Neutrophil (primary cell): ENCODE measurements around the gene TNK2.

Experiments used
- H3K27ac ChIP-seq: fragments of 200-600 bp; sonication (generic); 2 replicates; pipeline ENCODE4 v1.5.1; 2016; ENCODE audit warnings: mild to moderate bottlenecking, moderate library complexity
- H3K27me3 ChIP-seq: fragments of 200-600 bp; sonication (generic); 2 replicates; pipeline ENCODE4 v1.6.0; 2016; ENCODE audit warnings: mild to moderate bottlenecking
- H3K36me3 ChIP-seq: fragments of 200-600 bp; sonication (generic); 2 replicates; pipeline ENCODE4 v1.5.1; 2017
- H3K4me1 ChIP-seq, 2 experiments: fragments of 200-600 bp in 1 of 2; sonication (generic) in 1 of 2; 1 replicate in 1 of 2; 2 replicates in 1 of 2; pipeline versions ENCODE4 v1.5.1 to v1.6.1; 2013 to 2016; ENCODE audit warnings: low read depth in 1 of 2, low read length in 1 of 2, mild to moderate bottlenecking in 1 of 2, moderate library complexity in 1 of 2; ENCODE audit not compliant: control insufficient read depth in 1 of 2, insufficient read depth in 1 of 2
- H3K4me3 ChIP-seq, 2 experiments: fragments of 200-600 bp in 1 of 2; sonication (generic) in 1 of 2; 1 replicate in 1 of 2; 2 replicates in 1 of 2; pipeline ENCODE4 v1.5.1; 2013 to 2016; ENCODE audit warnings: low read depth in 1 of 2, low read length in 1 of 2, mild to moderate bottlenecking in 1 of 2, moderate library complexity in 1 of 2
- H3K9me3 ChIP-seq: fragments of 200-600 bp; sonication (generic); 2 replicates; pipeline ENCODE4 v1.5.1; 2016
- TF ChIP-seq, protein P1 (sequence below): fragments of 200-600 bp; sonication (generic); IDR thresholded peaks from 2 replicates; pipeline ENCODE4 v1.5.1; 2016; ENCODE audit warnings: antibody characterized with exemption

The TNK2 gene

DNA sequence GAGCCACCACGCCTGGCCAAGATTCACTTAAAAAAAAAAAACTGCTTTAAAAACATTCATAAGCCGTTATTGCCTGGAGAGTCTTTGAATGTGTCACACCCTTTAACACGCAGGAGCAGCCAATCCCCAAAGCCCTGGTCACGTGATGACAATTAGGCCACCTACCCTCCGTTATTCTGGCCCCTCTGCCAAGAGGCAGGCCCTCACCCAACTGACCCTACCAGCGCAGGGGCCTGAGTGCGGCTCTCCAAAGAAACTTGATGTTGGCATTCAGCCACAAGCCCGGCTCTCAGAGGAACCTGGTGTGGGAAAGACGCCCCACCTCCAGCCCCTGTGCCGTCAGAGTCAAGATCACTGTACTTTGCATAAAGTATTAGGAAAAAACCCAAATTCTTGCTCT lies 85.1 kb downstream of the TNK2 start:
- H3K36me3 ChIP-seq, result no peaks in the 10 kb centered on the region
- no peaks in the 10 kb centered on the region for H3K9me3 ChIP-seq
- TF ChIP-seq, protein P1, sequence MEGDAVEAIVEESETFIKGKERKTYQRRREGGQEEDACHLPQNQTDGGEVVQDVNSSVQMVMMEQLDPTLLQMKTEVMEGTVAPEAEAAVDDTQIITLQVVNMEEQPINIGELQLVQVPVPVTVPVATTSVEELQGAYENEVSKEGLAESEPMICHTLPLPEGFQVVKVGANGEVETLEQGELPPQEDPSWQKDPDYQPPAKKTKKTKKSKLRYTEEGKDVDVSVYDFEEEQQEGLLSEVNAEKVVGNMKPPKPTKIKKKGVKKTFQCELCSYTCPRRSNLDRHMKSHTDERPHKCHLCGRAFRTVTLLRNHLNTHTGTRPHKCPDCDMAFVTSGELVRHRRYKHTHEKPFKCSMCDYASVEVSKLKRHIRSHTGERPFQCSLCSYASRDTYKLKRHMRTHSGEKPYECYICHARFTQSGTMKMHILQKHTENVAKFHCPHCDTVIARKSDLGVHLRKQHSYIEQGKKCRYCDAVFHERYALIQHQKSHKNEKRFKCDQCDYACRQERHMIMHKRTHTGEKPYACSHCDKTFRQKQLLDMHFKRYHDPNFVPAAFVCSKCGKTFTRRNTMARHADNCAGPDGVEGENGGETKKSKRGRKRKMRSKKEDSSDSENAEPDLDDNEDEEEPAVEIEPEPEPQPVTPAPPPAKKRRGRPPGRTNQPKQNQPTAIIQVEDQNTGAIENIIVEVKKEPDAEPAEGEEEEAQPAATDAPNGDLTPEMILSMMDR, result no peak
- no peaks in the 10 kb centered on the region for H3K27me3 ChIP-seq
- H3K4me3 ChIP-seq, result no peak overlapping the region
- no peaks in the 10 kb centered on the region for H3K4me1 ChIP-seq
- no peak overlapping the region for H3K27ac ChIP-seq

DNA sequence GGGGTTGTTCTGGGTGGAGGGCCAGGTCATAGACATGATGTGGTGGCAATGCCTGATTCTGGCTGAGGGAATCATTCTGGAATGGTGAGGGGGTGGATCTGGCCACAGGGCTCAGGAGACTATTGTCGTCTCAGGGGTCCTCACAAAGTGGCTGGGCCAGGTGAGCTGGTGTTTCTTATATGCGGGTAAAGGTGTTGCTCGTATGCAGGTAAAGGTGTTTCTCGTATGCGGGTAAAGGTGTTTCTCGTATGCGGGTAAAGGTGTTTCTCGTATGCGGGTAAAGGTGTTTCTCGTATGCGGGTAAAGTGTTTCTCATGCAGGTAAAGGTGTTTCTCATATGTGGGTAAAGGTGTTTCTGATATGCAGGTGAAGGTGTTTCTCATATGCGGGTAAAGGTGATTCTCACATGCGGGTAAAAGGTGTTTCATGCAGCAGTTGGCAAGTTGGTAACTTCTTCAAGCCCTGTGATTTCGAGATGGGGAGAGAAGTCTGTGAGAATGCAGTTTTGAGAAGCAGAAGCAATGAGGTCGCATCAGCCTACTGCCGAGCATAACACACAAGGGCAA lies 86.1 kb downstream of the TNK2 start:
- Histone ChIP-seq H3K27ac (no peak overlapping the region), H3K4me3 (no peak overlapping the region), H3K27me3 (no peaks in the 10 kb centered on the region), H3K9me3 (no peaks in the 10 kb centered on the region), H3K4me1 (no peaks in the 10 kb centered on the region), H3K36me3 (no peaks in the 10 kb centered on the region)
- TF ChIP-seq, protein P1, result no peak

DNA sequence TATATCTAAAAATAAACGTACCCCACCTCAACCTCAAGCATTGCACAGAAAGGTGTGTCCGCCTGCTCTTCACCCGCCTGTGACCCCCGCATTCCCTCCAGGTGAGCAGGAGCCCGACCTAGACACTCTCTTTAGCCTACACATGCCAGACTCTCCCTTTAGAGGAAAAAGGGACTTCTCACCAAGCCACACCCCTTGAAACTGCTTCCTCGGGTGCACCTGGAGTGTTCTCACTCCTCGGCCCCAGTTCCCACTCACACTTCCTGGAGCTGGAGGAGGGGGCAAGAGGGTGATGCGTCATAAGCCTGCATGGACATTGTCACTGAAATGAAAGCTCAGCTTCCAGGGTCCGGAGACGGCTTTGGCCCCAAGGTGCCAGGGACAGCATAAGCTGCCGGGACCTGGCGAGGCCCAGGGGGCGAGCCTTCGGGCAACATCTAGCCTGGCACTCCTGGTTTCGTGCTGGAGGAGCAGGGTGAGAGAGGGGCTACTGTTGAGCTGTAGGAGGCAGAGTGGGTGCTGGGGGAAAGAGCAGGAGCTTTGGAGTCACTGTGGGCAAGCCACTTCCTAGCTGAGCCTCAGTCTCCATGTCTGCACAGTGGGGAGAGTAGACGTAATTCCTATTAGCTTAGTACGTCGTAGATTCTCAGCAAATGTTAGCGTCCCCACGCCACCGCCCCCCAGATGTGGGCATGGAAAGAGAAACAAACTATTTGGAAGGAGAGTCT lies 86.8 kb downstream of the TNK2 start:
- Histone ChIP-seq H3K4me3 (no peak overlapping the region), H3K27ac (no peak overlapping the region), H3K9me3 (no peaks in the 10 kb centered on the region), H3K4me1 (no peaks in the 10 kb centered on the region), H3K27me3 (no peaks in the 10 kb centered on the region), H3K36me3 (no peaks in the 10 kb centered on the region)
- TF ChIP-seq, protein P1, result no peak

DNA sequence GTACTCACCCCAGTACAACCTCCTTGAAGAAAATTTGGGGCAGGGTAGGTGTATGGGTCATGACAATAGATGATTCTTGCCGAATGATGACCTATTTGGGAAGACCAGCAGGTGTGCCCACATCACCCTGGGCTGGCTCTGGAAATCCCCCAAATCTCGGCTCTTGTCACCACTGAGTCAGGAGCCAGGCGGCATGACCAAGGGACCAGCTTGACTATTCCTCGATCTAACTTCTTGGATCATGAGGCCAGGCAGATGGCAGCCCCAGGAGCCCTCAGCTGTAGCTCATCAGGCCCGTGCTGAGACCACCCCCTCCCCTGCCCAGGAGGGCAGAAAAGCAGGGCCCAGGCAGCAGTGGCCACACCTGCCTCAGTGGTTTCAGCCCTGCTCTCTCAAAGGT lies 87.5 kb downstream of the TNK2 start:
- Histone ChIP-seq H3K36me3 (no peaks in the 10 kb centered on the region), H3K9me3 (no peaks in the 10 kb centered on the region), H3K27ac (no peak overlapping the region), H3K27me3 (no peaks in the 10 kb centered on the region), H3K4me1 (no peaks in the 10 kb centered on the region), H3K4me3 (no peak overlapping the region)
- TF ChIP-seq, protein P1, result no peak

DNA sequence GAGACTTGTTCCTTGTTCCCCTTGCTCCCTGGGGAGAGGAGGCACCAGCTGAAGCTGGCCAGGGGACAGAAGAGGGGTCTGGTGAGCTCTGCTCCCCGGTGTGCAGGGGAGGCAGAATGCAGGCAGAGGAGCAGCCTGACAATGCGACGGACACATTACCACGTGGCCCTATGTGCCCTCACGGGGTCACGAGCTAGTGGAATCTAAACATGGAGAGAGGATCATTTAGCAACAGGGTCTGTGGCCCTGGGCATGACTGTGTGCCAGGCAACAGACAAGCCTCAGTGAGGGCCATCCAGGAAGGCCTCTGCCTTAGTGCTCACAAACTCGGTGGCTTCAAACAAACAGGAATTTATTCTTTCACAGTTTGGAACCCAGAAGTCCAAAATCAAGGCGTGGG lies 88.2 kb downstream of the TNK2 start:
- H3K27me3 ChIP-seq, result no peaks in the 10 kb centered on the region
- H3K36me3 ChIP-seq, result no peaks in the 10 kb centered on the region
- no peak overlapping the region for H3K4me3 ChIP-seq
- no peaks in the 10 kb centered on the region for H3K4me1 ChIP-seq
- TF ChIP-seq, protein P1, result no peak
- H3K27ac ChIP-seq, result no peak overlapping the region
- H3K9me3 ChIP-seq, result no peaks in the 10 kb centered on the region
